Osteoblast (primary cell): ENCODE results near the gene MACF1. TPM values are rescaled to one million over a fixed set of nuclear protein-coding genes. Genes with fewer than 3 reads are reported as not detected.

ENCODE experiments used
- DNase-seq: peaks from one replicate; pipeline ENCODE4 v3.0.0; 2011; ENCODE audit warnings: low spot score, mixed read lengths; ENCODE audit not compliant: insufficient read length; ENCODE audit errors: missing footprints
- H2AFZ ChIP-seq: 2 replicates; pipeline ENCODE4 v1.6.0; 2011; ENCODE audit warnings: mild to moderate bottlenecking, low read length
- H3K27ac ChIP-seq: 2 replicates; pipeline ENCODE4 v1.5.1; 2011; ENCODE audit warnings: mild to moderate bottlenecking, low read depth, low read length, moderate library complexity
- H3K27me3 ChIP-seq: 2 replicates; pipeline ENCODE4 v1.6.0; 2012; ENCODE audit warnings: mild to moderate bottlenecking, control low read depth, inconsistent platforms, low read length, moderate library complexity; ENCODE audit not compliant: insufficient read depth
- H3K36me3 ChIP-seq: 2 replicates; pipeline ENCODE4 v1.5.1; 2011; ENCODE audit warnings: mild to moderate bottlenecking, low read length, control low read depth, moderate library complexity; ENCODE audit not compliant: insufficient read depth
- H3K4me1 ChIP-seq: 2 replicates; pipeline ENCODE4 v1.5.1; 2011; ENCODE audit warnings: mild to moderate bottlenecking, low read length, control low read depth, moderate library complexity; ENCODE audit not compliant: insufficient read depth
- H3K4me2 ChIP-seq: 2 replicates; pipeline ENCODE4 v1.6.0; 2011; ENCODE audit warnings: mild to moderate bottlenecking, low read length; ENCODE audit not compliant: insufficient read depth
- H3K4me3 ChIP-seq: fragments of 200-600 bp; sonication (generic); 3 replicates; pipeline ENCODE4 v1.5.1; 2012; ENCODE audit warnings: mild to moderate bottlenecking, low read length, inconsistent platforms; ENCODE audit not compliant: insufficient read depth
- H3K79me2 ChIP-seq: 2 replicates; pipeline ENCODE4 v1.6.0; 2012; ENCODE audit warnings: mild to moderate bottlenecking, low read length, control low read depth, inconsistent platforms; ENCODE audit not compliant: insufficient read depth
- H3K9me3 ChIP-seq: 2 replicates; pipeline ENCODE4 v1.5.1; 2011; ENCODE audit warnings: low read depth, low read length, control low read depth
- H4K20me1 ChIP-seq: 2 replicates; pipeline ENCODE4 v1.6.0; 2012; ENCODE audit warnings: mild to moderate bottlenecking, low read length, control low read depth; ENCODE audit not compliant: insufficient read depth
- CTCF ChIP-seq: IDR thresholded peaks from 2 replicates; pipeline ENCODE4 v1.5.1; 2011; ENCODE audit warnings: mild to moderate bottlenecking, low read depth, low read length, moderate library complexity; ENCODE audit errors: extremely low read depth
- total RNA-seq: library from RNA; depleted of rRNA; stranded (reverse); fragments of >200 nt; gene quantifications from 2 replicates; pipeline ENCODE4 v1.2.3, GENCODE V29; 2012

Gene MACF1
- total RNA-seq, 1 donor, result 424 TPM

GRCh38 chr1:39266792-39267191, 62.3 kb downstream of the MACF1 start:
- Histone ChIP-seq H3K9me3 (no peaks in the 10 kb centered on the region), H3K27me3 (no peaks in the 10 kb centered on the region), H3K36me3 (peaks cover 4% of the 10 kb centered on the region), H3K79me2 (peaks cover 73% of the 10 kb centered on the region), H3K27ac (no peak overlapping the region), H2AFZ (no peak overlapping the region), H3K4me3 (no peak overlapping the region), H4K20me1 (peaks cover 30% of the 10 kb centered on the region), H3K4me2 (no peak overlapping the region), H3K4me1 (peaks cover 33% of the 10 kb centered on the region)
- no peak for TF ChIP-seq CTCF
- DNase-seq, result no peak

GRCh38 chr1:39268112-39268581, 63.7 kb downstream of the MACF1 start:
- TF ChIP-seq CTCF, result no peak
- Histone ChIP-seq H2AFZ (peak overlapping the region; percentile 21), H3K4me1 (peaks cover 36% of the 10 kb centered on the region)

GRCh38 chr1:39268906-39269305, 64.4 kb downstream of the MACF1 start:
- peaks cover 36% of the 10 kb centered on the region for H3K4me1 ChIP-seq
- no peak for DNase-seq
- TF ChIP-seq CTCF, result no peak
- no peaks in the 10 kb centered on the region for H3K27me3 ChIP-seq
- no peak overlapping the region for H2AFZ ChIP-seq
- peaks cover 37% of the 10 kb centered on the region for H4K20me1 ChIP-seq
- no peaks in the 10 kb centered on the region for H3K9me3 ChIP-seq
- peaks cover 4% of the 10 kb centered on the region for H3K36me3 ChIP-seq
- peak overlapping the region; percentile 86 for H3K4me2 ChIP-seq
- peaks cover 77% of the 10 kb centered on the region for H3K79me2 ChIP-seq
- peak overlapping the region; percentile 68 for H3K27ac ChIP-seq
- peak overlapping the region; percentile 63 for H3K4me3 ChIP-seq

More at GRCh38 chr1:39268112-39268581, 63.7 kb downstream of the MACF1 start:
- no peaks in the 10 kb centered on the region for H3K9me3 ChIP-seq
- H3K4me2 ChIP-seq, result peak overlapping the region; percentile 86
- H4K20me1 ChIP-seq, result peaks cover 37% of the 10 kb centered on the region
- H3K36me3 ChIP-seq, result peaks cover 4% of the 10 kb centered on the region
- peak; percentile 84 for DNase-seq
- H3K79me2 ChIP-seq, result peaks cover 77% of the 10 kb centered on the region
- no peaks in the 10 kb centered on the region for H3K27me3 ChIP-seq
- peak overlapping the region; percentile 63 for H3K4me3 ChIP-seq
- peak overlapping the region; percentile 68 for H3K27ac ChIP-seq

- Histone ChIP-seq H3K4me2 (peak overlapping the region; percentile 86), H3K4me1 (peaks cover 36% of the 10 kb centered on the region), H2AFZ (no peak overlapping the region), H3K9me3 (no peaks in the 10 kb centered on the region), H3K4me3 (no peak overlapping the region), H3K79me2 (peaks cover 74% of the 10 kb centered on the region), H4K20me1 (peaks cover 37% of the 10 kb centered on the region), H3K27me3 (no peaks in the 10 kb centered on the region), H3K27ac (peak overlapping the region; percentile 68), H3K36me3 (peaks cover 4% of the 10 kb centered on the region)
- DNase-seq, result no peak
- no peak for TF ChIP-seq CTCF
These were observed 64.9 kb downstream of the MACF1 start for GRCh38 chr1:39269349-39269748.
